HG02981 (cell line): ENCODE data around the gene SLC35F3.
"Not testable (repeated sequence)": the region's sequence is repeated elsewhere in the genome, so short reads cannot be mapped to it uniquely, and the experiment has no call there.

Experiments
- ATAC-seq: cut with Tn5 transposase; IDR thresholded peaks from one replicate; pipeline ENCODE4 v1.9.1; 2021; ENCODE audit warnings: mild to moderate bottlenecking, moderate library complexity; ENCODE audit not compliant: unreplicated experiment

The SLC35F3 gene

GRCh38 chr1:234096161-234096770, 191.8 kb downstream of the SLC35F3 start:
- ATAC-seq, result no peak

GRCh38 chr1:234102583-234102982, 198.1 kb downstream of the SLC35F3 start:
- no peak for ATAC-seq

- ATAC-seq, result no peak
These were observed 198.7 kb downstream of the SLC35F3 start for GRCh38 chr1:234103198-234103597.

GRCh38 chr1:234106032-234106431, 201.6 kb downstream of the SLC35F3 start:
- ATAC-seq, result no peak

- ATAC-seq, result no peak
These were observed 203.0 kb downstream of the SLC35F3 start for GRCh38 chr1:234107416-234108021.

GRCh38 chr1:234108921-234109320, 204.4 kb downstream of the SLC35F3 start:
- ATAC-seq, result no peak

GRCh38 chr1:234109840-234110239, 205.4 kb downstream of the SLC35F3 start:
- no peak for ATAC-seq

GRCh38 chr1:234111458-234112142, 207.1 kb downstream of the SLC35F3 start:
- no peak for ATAC-seq

GRCh38 chr1:234114648-234115307, 210.3 kb downstream of the SLC35F3 start:
- ATAC-seq, result no peak

- ATAC-seq, result no peak
These were observed 214.4 kb downstream of the SLC35F3 start for GRCh38 chr1:234118911-234119310.

GRCh38 chr1:234119431-234119830, 215.0 kb downstream of the SLC35F3 start:
- ATAC-seq, result no peak

GRCh38 chr1:234120327-234120944, 216.0 kb downstream of the SLC35F3 start:
- no peak for ATAC-seq

GRCh38 chr1:234121659-234122058, 217.2 kb downstream of the SLC35F3 start:
- not testable (repeated sequence) for ATAC-seq

GRCh38 chr1:234122571-234122970, 218.1 kb downstream of the SLC35F3 start:
- not testable (repeated sequence) for ATAC-seq

- no peak for ATAC-seq
These were observed 219.4 kb downstream of the SLC35F3 start for GRCh38 chr1:234123867-234124266.

- peak; percentile 67 for ATAC-seq
These were observed 220.8 kb downstream of the SLC35F3 start for GRCh38 chr1:234125283-234125682.

- ATAC-seq, result no peak
These were observed 221.2 kb downstream of the SLC35F3 start for GRCh38 chr1:234125714-234126113.

- ATAC-seq, result no peak
These were observed 222.7 kb downstream of the SLC35F3 start for GRCh38 chr1:234127026-234127671.

- no peak for ATAC-seq
These were observed 228.3 kb downstream of the SLC35F3 start for GRCh38 chr1:234132795-234133194.

GRCh38 chr1:234134878-234135277, 230.4 kb downstream of the SLC35F3 start:
- no peak for ATAC-seq

- no peak for ATAC-seq
These were observed 231.0 kb downstream of the SLC35F3 start for GRCh38 chr1:234135501-234135900.
